ENCODE results near the gene CACNB2.

CACNB2 gene

GRCh38 chr10:18523025-18523424, 382.8 kb downstream of the CACNB2 start:
- no peaks in the 10 kb centered on the region for H3K4me1 ChIP-seq (ENCODE audit: control insufficient read depth in 1 of 2, insufficient read depth in 1 of 2, low read depth in 1 of 2, low read length in 1 of 2)
- TF ChIP-seq, protein P1, sequence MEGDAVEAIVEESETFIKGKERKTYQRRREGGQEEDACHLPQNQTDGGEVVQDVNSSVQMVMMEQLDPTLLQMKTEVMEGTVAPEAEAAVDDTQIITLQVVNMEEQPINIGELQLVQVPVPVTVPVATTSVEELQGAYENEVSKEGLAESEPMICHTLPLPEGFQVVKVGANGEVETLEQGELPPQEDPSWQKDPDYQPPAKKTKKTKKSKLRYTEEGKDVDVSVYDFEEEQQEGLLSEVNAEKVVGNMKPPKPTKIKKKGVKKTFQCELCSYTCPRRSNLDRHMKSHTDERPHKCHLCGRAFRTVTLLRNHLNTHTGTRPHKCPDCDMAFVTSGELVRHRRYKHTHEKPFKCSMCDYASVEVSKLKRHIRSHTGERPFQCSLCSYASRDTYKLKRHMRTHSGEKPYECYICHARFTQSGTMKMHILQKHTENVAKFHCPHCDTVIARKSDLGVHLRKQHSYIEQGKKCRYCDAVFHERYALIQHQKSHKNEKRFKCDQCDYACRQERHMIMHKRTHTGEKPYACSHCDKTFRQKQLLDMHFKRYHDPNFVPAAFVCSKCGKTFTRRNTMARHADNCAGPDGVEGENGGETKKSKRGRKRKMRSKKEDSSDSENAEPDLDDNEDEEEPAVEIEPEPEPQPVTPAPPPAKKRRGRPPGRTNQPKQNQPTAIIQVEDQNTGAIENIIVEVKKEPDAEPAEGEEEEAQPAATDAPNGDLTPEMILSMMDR (IDR thresholded peaks at IDR 0.05), result no peak
- no peak overlapping the region for H3K27ac ChIP-seq
- H3K27me3 ChIP-seq, result no peaks in the 10 kb centered on the region
- no peaks in the 10 kb centered on the region for H3K9me3 ChIP-seq
- H3K4me3 ChIP-seq (ENCODE audit: low read depth in 1 of 2, low read length in 1 of 2), result no peak overlapping the region
- H3K36me3 ChIP-seq, result no peaks in the 10 kb centered on the region

DNA sequence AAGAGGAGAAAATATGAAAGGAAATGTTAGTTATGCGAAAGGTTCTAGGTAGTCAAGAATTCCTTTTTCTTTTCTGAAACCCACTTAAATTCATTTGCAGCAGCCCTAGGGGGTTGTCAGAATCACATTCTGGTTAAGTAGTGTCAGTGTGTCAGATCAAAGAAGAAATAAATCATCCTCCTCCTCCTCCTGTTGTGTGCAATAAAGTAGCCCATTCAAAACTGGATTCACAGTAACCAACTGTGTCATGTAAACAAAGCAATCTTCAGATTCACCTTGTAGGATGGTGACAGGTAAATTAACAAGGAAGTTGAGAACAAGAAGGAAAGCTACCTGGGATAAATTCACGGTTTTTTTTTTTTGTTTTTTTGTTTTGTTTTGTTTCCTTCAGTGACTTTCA, 383.6 kb downstream of the CACNB2 start:
- H3K36me3 ChIP-seq, result no peaks in the 10 kb centered on the region
- no peak overlapping the region for H3K27ac ChIP-seq
- TF ChIP-seq, protein P1 (IDR thresholded peaks at IDR 0.05), result no peak
- H3K9me3 ChIP-seq, result no peaks in the 10 kb centered on the region
- no peak overlapping the region for H3K4me3 ChIP-seq (ENCODE audit: low read depth in 1 of 2, low read length in 1 of 2)
- no peaks in the 10 kb centered on the region for H3K4me1 ChIP-seq (ENCODE audit: control insufficient read depth in 1 of 2, insufficient read depth in 1 of 2, low read depth in 1 of 2, low read length in 1 of 2)
- H3K27me3 ChIP-seq, result no peaks in the 10 kb centered on the region

GRCh38 chr10:18527687-18528086, 387.5 kb downstream of the CACNB2 start:
- Histone ChIP-seq H3K4me1 (ENCODE audit: control insufficient read depth in 1 of 2, insufficient read depth in 1 of 2, low read depth in 1 of 2, low read length in 1 of 2) (no peaks in the 10 kb centered on the region), H3K27ac (no peak overlapping the region), H3K36me3 (no peaks in the 10 kb centered on the region), H3K27me3 (no peaks in the 10 kb centered on the region), H3K9me3 (no peaks in the 10 kb centered on the region), H3K4me3 (ENCODE audit: low read depth in 1 of 2, low read length in 1 of 2) (no peak overlapping the region)
- TF ChIP-seq, protein P1 (IDR thresholded peaks at IDR 0.05), result no peak

GRCh38 chr10:18528292-18528691, 388.1 kb downstream of the CACNB2 start:
- no peaks in the 10 kb centered on the region for H3K27me3 ChIP-seq
- TF ChIP-seq, protein P1 (IDR thresholded peaks at IDR 0.05), result no peak
- H3K9me3 ChIP-seq, result no peaks in the 10 kb centered on the region
- no peak overlapping the region for H3K27ac ChIP-seq
- no peaks in the 10 kb centered on the region for H3K4me1 ChIP-seq (ENCODE audit: control insufficient read depth in 1 of 2, insufficient read depth in 1 of 2, low read depth in 1 of 2, low read length in 1 of 2)
- no peaks in the 10 kb centered on the region for H3K36me3 ChIP-seq
- H3K4me3 ChIP-seq (ENCODE audit: low read depth in 1 of 2, low read length in 1 of 2), result no peak overlapping the region

GRCh38 chr10:18532881-18533535, 392.8 kb downstream of the CACNB2 start:
- Histone ChIP-seq H3K27me3 (no peaks in the 10 kb centered on the region), H3K4me3 (ENCODE audit: low read depth in 1 of 2, low read length in 1 of 2) (no peak overlapping the region), H3K4me1 (ENCODE audit: control insufficient read depth in 1 of 2, insufficient read depth in 1 of 2, low read depth in 1 of 2, low read length in 1 of 2) (no peaks in the 10 kb centered on the region), H3K27ac (no peak overlapping the region), H3K9me3 (no peaks in the 10 kb centered on the region), H3K36me3 (no peaks in the 10 kb centered on the region)
- TF ChIP-seq, protein P1 (IDR thresholded peaks at IDR 0.05), result no peak
